HG02588 (cell line): ENCODE data around the gene RAI1.
"Not testable (repeated sequence)": the region's sequence is repeated elsewhere in the genome, so short reads cannot be mapped to it uniquely, and the experiment has no call there.

ENCODE experiments used
- ATAC-seq: cut with Tn5 transposase; IDR thresholded peaks from one replicate; pipeline ENCODE4 v1.9.1; 2021; ENCODE audit warnings: mild to moderate bottlenecking, moderate library complexity; ENCODE audit not compliant: unreplicated experiment

Gene RAI1

DNA sequence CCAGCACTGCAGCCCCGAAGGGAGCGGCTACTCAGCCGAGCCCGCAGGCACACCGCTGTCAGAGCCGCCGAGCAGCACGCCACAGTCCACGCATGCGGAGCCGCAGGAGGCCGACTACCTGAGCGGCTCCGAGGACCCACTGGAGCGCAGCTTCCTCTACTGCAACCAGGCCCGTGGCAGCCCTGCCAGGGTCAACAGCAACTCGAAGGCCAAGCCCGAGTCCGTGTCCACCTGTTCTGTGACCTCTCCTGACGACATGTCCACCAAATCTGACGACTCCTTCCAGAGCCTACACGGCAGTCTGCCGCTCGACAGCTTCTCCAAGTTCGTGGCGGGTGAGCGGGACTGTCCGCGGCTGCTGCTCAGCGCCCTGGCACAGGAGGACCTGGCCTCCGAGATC is 113.1 kb downstream of the RAI1 start:
- no peak for ATAC-seq

DNA sequence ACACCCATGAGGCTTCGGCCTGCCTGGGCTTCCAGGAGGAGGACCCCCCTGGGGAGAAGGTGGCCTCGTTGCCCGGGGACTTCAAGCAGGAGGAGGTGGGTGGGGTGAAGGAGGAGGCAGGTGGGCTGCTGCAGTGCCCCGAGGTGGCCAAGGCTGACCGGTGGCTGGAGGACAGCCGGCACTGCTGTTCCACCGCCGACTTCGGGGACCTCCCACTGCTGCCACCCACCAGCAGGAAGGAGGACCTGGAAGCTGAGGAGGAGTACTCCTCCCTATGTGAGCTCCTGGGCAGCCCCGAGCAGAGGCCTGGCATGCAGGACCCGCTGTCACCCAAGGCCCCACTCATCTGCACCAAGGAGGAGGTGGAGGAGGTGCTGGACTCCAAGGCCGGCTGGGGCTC is 114.0 kb downstream of the RAI1 start:
- no peak for ATAC-seq

DNA sequence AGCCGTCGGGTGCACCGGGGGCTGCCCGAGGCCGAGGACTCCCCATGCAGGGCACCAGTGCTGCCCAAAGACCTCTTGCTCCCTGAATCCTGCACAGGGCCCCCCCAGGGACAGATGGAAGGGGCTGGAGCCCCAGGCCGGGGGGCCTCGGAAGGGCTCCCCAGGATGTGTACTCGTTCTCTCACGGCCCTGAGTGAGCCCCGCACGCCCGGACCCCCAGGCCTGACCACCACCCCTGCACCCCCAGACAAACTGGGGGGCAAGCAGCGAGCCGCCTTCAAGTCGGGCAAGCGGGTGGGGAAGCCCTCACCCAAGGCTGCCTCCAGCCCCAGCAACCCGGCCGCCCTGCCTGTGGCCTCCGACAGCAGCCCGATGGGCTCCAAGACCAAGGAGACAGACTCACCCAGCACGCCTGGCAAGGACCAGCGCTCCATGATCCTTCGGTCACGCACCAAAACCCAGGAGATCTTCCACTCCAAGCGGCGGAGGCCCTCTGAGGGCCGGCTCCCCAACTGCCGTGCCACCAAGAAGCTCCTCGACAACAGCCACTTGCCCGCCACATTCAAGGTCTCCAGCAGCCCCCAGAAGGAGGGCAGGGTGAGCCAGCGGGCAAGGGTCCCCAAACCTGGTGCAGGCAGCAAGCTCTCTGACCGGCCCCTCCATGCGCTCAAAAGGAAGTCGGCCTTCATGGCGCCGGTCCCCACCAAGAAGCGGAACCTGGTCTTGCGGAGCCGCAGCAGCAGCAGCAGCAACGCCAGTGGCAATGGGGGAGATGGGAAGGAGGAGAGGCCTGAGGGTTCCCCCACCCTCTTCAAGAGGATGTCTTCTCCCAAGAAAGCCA is 114.9 kb downstream of the RAI1 start:
- ATAC-seq = no peak

DNA sequence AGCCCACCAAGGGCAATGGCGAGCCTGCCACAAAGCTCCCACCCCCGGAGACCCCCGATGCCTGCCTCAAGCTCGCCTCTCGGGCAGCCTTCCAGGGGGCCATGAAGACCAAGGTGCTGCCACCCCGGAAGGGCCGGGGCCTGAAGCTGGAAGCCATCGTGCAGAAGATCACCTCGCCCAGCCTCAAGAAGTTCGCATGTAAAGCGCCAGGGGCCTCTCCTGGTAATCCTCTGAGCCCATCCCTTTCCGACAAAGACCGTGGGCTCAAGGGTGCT is 115.5 kb downstream of the RAI1 start:
- no peak for ATAC-seq

DNA sequence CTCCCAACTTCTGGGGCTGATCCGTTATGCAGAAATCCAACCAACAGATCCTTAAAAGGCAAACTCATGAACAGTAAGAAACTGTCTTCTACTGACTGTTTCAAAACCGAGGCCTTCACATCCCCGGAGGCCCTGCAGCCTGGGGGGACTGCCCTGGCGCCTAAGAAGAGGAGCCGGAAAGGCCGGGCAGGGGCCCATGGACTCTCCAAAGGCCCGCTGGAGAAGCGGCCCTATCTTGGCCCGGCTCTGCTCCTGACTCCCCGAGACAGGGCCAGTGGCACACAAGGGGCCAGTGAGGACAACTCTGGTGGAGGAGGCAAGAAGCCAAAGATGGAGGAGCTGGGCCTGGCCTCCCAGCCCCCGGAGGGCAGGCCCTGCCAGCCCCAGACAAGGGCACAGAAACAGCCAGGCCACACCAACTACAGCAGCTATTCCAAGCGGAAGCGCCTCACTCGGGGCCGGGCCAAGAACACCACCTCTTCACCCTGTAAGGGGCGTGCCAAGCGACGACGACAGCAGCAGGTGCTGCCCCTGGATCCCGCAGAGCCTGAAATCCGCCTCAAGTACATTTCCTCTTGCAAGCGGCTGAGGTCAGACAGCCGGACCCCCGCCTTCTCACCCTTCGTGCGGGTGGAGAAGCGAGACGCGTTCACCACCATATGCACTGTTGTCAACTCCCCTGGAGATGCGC is 116.0 kb downstream of the RAI1 start:
- no peak for ATAC-seq

DNA sequence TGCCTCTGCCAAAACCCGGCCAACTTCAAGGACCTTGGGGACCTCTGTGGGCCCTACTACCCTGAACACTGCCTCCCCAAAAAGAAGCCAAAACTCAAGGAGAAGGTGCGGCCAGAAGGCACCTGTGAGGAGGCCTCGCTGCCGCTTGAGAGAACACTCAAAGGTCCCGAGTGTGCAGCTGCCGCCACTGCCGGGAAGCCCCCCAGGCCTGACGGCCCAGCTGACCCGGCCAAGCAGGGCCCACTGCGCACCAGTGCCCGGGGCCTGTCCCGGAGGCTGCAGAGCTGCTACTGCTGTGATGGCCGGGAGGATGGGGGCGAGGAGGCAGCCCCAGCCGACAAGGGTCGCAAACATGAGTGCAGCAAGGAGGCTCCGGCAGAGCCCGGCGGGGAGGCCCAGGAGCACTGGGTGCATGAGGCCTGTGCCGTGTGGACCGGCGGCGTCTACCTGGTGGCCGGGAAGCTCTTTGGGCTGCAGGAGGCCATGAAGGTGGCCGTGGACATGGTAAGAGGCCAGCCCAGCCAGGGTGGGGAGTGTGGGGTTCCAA is 116.8 kb downstream of the RAI1 start:
- ATAC-seq = no peak

DNA sequence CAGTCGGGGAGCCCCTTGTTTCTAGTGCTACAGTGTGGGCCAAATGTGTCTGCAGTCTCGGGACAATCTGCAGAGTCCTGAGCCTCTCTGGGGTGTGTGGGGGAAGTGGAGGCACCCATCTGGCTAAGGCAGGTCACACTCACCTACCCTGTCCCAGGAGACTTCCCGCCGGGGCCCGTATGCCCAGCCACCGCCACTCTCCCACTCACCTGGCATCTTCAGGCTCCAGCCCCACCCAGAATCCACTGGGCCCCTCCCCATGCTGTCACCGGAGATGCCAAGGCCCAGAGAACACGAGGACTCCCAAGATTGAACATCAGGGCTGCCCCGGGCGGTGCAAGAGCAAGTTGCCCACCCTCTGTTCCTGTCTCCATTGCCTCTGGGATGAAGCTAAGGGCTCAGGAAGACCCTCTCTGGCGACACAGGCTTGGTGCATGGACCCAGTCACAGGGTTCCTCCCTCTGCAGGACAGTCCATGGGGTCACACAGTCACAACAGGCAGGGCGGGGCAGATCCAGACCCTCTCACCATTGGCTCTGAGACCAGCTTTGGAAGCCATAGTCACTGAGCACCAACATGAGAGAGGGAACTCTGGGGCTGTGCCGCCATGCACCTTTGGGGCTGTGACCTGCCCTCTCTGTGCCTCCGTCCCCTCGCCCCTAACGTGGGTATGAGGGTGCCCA is 117.5 kb downstream of the RAI1 start:
- no peak for ATAC-seq

DNA sequence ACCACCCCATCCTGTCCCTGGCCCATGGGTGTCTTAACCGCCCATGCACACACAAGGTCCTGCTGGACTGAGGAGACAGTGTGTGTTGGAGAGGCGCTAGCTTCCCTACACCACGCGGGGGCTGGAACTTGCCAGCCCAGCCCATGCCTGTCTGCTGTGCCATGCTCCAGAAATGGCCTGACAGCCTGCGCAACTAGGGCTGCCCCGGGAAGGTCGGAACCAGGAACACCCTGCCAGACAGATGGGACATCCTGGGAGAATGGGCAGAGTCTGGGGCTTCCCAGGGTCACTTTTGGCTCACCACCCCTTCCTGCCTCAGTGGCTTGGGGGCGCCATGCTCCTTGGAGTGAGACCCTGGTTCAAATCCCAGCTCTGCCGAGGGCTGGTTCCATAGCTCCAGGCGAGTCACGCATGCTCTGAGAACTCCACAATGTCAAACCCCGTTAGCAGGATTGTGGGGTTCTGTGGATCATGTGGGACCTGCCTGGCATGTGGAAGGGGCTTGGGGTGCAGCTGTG is 119.3 kb downstream of the RAI1 start:
- no peak for ATAC-seq

DNA sequence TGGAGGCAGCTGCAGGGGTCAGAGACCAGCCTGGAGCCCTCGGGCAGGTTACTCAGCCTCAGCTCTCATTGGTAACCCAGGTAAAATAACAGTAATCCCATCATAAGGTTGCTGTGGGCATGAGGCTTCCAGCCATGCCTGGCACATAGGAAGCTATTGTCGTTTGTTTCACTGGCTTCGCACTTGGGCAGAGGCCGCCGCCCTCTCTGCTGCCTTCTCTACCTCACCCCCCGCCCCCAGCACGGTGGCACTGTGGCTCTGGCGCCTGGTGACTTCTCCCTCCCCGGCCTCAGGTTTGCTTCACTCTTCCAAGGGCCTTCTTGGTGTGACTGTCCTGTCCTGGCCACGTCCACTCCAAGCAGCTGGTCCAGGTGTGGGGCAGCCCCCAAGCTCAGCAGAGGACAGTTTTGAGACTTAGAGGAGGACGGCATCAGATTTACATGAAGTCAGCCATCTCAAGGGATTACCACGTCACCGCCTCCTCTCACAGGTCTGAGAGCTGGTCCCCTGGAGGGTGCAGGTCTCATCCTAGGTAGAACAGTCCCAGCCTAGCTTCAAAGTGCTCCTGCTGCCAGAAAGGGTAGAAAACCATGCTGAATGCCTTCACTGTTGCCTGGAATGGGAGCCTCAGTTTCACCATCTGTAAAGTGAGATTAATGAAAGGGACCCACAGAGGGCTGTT is 120.7 kb downstream of the RAI1 start:
- ATAC-seq = no peak

DNA sequence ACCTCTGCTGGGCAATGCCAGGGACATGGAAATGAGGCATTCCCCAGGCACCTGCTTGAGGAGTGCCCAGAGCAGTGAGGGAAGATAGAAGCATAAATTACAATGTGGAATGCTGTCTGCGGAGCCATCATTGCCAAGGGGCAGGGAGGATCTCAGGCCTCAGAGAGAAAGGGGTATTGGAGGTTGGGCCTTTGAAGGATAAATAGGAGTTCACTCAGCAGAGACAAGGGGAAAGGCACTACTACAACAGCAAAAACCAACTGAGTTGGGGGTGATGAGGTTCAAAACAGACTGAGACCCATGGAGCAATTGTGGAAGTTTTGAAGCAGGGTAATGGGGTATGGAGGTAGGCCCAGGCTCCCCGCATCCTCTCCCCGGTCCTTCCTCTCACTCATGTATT is 122.7 kb downstream of the RAI1 start:
- no peak for ATAC-seq

DNA sequence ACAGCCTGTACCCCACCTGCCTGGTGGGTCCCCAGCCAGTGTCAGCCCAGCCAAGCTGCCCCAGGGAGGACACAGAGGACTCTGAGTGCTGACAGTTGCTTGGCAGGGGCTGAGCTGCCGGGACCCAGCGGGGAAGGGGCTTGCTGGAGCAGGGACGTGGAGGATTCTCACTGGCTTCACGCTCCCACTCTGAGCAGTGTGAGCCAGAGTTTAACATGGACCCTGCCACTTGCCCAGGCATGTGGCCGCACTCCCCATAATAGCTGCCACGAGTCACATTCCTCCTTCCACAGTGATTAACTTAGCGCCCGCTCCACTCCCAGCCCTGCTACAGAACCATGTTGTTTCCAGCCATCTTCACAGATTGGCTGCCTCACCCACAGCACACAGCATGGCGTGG is 124.3 kb downstream of the RAI1 start:
- ATAC-seq = no peak

DNA sequence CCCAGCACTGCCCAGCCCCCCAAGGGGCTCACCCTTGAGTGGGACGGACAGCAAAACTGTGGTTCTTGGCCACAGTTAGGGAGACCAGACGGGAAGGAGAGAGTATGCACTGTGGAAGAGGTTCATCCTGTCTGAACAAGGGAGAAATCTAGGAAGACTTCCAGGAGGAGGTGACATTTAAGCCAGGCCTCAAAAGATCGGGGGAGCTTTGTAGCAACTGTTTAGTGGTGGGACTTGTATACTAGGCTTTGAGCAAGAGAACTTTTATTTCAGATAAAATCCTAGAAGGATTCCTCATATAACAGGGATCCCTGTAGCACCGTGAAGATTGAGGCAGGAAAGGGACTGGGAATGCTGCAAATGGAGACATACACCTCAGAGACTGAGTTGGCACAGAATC is 124.8 kb downstream of the RAI1 start:
- no peak for ATAC-seq

DNA sequence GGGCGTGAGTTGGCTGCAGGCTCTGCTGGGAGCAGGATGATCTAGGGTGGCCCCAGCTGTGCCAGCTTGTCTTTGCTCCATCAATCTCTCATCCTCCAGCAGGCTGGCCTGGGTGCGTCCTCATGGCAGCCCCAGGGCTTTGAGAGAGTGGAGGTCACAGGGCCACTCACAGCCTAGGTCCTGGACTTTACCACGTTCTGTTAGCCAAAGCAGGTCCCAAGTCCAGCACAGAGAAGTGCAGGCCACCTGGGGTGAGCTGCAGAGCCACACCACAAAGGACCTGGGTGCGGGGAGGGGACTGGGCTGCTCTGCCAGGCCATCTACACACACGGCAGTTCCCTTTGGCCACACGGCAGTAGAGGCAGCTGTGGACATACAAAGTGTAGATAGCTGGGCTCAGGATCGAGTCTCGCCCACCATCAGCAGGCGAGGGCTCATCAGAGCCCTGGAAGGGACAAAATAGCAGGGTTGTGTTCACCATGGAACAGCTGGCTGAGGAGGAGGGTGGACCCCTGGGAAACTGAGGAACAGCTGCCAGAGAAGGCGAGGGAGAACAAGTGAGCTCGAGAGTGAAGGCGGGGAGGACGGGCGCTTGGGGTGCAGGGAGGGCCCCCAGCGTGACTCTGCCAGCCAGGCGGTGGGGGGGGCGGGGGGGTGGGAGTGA is 125.5 kb downstream of the RAI1 start:
- no peak for ATAC-seq

DNA sequence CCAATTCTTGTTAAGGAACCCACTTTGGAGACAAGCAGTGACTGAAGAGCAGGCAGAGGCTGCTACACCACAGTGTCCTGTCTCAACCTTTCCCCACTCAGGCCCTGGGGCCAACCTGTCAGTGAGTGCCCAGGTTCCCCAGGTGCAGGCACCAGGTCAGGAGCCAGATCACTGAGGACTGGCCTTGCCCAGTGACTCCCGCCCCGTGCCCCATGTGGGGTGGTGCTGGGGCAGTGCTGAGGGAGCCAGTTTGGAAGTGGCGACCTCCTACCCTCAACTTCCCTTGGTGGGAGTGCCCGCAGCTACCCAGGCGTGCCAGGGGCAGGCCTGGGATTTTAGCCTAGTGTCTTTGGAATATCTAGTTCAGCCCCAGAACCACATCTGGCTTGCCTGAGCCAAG is 126.2 kb downstream of the RAI1 start:
- ATAC-seq = no peak

DNA sequence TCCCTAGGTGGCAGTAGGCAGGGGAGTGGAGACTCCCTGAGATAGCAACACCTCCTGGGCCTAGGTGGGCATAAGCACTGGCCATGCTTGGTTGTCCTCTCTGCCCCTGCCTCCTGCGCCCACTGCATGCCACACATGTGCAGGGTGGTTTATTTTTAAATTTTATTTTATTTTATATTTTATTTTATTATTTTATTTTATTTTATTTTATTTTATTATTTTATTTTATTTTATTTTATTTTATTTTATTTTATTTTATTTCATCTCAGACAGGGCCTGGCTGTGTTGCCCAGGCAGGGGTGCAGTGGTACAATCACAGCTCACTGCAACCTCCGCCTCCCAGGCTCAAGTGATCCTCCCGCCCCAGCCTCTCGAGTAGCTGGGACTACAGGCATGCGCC is 126.9 kb downstream of the RAI1 start:
- ATAC-seq = not testable (repeated sequence)

DNA sequence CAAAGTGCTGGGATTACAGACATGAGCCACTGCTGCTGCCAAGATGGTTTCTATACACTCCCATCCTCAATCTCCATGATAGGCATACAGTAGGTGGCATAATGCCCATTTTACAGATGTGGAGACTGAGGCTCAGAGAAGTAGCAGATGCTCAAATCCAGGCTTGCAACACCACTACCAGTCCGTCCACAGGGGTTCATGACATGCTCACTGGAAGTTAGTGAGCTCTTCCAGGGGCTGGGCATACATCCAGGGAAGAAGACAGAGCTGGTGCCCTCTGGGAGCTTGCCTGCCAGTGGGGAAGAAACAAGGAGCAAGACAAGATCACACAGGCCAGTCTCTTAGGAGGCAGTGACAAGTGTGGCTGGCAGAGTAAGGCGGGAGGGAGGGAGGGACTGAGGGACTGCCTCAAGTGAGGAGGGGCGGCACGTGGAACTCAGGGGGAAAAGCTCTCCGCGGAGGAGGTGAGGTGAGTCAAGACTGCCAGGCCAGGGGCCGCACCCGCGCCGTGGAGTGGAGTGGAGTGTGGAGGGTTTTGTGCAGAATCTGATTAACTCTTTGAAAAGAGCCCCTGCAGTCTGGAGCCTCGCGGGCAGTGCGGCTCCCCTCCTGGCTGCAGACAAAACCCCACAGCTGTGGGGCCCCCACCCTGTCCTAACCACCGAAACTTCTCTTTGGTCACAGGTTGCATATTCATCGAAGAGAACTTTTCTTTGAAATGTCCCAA is 127.6 kb downstream of the RAI1 start:
- no peak for ATAC-seq

DNA sequence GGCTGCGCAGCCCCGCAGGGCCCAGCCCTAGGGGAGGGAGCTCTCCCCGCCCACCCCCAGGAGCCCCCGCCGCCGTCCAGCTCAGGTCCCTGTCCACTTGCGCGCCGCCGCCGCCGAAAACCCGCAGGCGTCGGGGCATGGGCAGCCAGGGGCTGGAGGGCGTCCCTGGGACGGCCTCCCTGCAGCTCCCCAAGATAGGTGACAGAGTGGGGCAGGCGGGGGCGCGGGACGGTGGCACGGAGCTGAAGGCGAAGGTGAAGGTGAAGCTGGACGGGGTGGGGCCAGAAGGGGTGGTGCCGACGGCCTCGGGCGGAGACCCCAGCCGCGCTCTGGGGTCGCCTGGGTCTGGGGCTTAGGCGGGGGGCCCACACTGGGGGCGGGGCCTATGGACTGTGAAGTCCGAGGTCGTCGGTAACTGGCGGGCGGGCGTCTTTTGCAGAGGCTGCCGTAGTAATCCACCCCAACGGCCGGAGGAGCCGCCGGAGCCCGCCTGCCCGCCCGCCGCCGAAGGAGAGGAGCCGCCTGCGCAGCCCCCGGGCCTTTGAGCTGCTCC is 128.3 kb downstream of the RAI1 start:
- no peak for ATAC-seq

DNA sequence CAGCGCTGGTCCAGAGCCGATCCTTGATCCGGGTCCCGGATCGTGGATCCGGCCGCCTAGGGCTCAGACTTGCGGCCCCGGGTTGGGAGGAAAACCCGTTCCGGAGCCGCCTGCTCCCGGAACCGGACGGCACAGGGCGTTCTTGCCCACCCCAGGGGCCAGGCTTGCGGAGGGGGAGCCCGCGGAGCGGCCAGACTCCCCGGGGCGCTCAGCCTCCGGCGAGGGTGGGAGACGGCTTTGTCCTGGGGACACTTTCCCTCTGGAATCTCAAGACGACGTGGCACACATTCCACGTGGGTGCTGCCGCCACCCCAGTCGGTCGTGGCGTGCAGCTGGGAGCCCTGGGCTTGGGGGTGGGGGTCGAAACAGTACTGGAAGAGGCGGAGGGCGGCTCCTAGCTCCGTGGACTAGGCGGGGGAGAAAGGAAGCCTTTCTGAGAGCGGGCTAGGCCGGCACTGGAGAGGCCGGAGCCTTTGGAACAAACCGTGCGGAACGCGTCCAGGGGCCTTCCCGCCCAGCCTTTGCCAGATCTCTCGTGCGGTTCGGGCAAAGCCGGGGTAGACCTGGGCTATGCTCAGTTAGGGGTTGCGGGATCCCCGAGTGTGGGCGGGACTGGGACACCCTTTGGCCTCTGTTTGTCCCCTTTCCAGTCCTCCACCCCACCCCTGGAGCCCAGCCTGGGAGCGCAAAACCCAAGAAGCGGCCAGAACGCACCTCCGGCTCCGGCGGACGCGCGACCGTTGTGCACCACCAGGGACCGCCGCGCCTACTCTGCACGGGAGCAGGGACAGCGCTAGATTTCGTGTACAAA is 129.0 kb downstream of the RAI1 start:
- no peak for ATAC-seq

DNA sequence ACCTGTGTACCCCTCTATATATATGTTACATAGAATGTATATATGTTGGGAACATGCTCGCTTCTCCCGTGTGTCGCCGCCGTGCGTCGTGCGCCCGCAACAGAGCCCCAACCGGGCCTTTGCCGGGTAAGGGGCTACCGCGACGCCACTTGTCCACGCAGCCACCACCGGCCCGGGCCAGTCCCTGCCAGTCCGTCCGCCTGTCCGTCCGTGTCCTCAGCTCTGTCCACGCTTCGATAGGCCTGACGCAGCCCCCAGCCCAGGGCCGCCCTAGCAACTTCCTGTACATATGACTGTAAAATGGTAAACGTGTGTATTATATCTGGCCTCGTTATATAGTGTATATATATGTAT is 129.6 kb downstream of the RAI1 start:
- no peak for ATAC-seq
